Keratinocyte (primary cell): Measurements from ENCODE around the gene DRC1. TPM values are rescaled to one million over a fixed set of nuclear protein-coding genes. Genes with fewer than 3 reads are reported as not detected.
"Not testable (repeated sequence)": the region's sequence is repeated elsewhere in the genome, so short reads cannot be mapped to it uniquely, and the experiment has no call there.

Experiments
- DNase-seq: peaks from one replicate; pipeline ENCODE4 v3.0.0-alpha.2; 2011; ENCODE audit warnings: low read depth, missing footprints, low spot score
- FAIRE-seq: peaks from 2 replicates; lab custom pipeline; 2011; peaks lifted over from hg19 to GRCh38; lab: Jason Lieb, UNC
- H2AFZ ChIP-seq: 2 replicates; pipeline ENCODE4 v1.6.0; 2012; ENCODE audit warnings: low read length, control low read depth, inconsistent platforms; ENCODE audit not compliant: control insufficient read depth
- H3K27ac ChIP-seq: 2 replicates; pipeline ENCODE4 v1.5.1; 2011; ENCODE audit warnings: low read length; ENCODE audit not compliant: control insufficient read depth, insufficient read depth
- H3K27me3 ChIP-seq: 3 replicates; pipeline ENCODE4 v1.6.0; 2011; ENCODE audit warnings: low read length; ENCODE audit not compliant: control insufficient read depth, insufficient read depth; ENCODE audit errors: extremely low read depth
- H3K36me3 ChIP-seq, 2 experiments: 2 replicates in 1 of 2; 3 replicates in 1 of 2; pipeline ENCODE4 v1.5.1; 2011; ENCODE audit warnings: low read length in 2 of 2, mild to moderate bottlenecking in 1 of 2; ENCODE audit not compliant: control insufficient read depth in 2 of 2, insufficient read depth in 2 of 2; ENCODE audit errors: extremely low read depth in 1 of 2
- H3K4me1 ChIP-seq: 3 replicates; pipeline ENCODE4 v1.5.1; 2011; ENCODE audit warnings: low read length; ENCODE audit not compliant: control insufficient read depth, insufficient read depth; ENCODE audit errors: extremely low read depth
- H3K4me2 ChIP-seq: 3 replicates; pipeline ENCODE4 v1.6.0; 2011; ENCODE audit warnings: low read depth, low read length; ENCODE audit not compliant: control insufficient read depth, insufficient read depth; ENCODE audit errors: extremely low read depth
- H3K4me3 ChIP-seq, 3 experiments: fragments of 200-600 bp in 1 of 3; sonication (generic) in 1 of 3; 2 replicates in 2 of 3; 3 replicates in 1 of 3; pipeline ENCODE4 v1.5.1; 2011 to 2016; ENCODE audit warnings: low read length in 3 of 3, mild to moderate bottlenecking in 3 of 3, control low read depth in 2 of 3, inconsistent platforms in 1 of 3, low read depth in 1 of 3, mixed read lengths in 1 of 3, mixed run types in 1 of 3, moderate library complexity in 1 of 3; ENCODE audit not compliant: control insufficient read depth in 2 of 3, insufficient read depth in 2 of 3; ENCODE audit errors: extremely low read depth in 1 of 3
- H3K79me2 ChIP-seq: 2 replicates; pipeline ENCODE4 v1.6.0; 2012; ENCODE audit warnings: low read length; ENCODE audit not compliant: control insufficient read depth, insufficient read depth
- H3K9ac ChIP-seq: 3 replicates; pipeline ENCODE4 v1.6.0; 2011; ENCODE audit warnings: low read length; ENCODE audit not compliant: control insufficient read depth, insufficient read depth; ENCODE audit errors: extremely low read depth
- H3K9me1 ChIP-seq: 3 replicates; pipeline ENCODE4 v1.6.0; 2011; ENCODE audit warnings: low read length; ENCODE audit not compliant: control insufficient read depth, insufficient read depth; ENCODE audit errors: extremely low read depth
- H3K9me3 ChIP-seq: 2 replicates; pipeline ENCODE4 v1.5.1; 2012; ENCODE audit warnings: low read depth, low read length; ENCODE audit not compliant: control insufficient read depth
- H4K20me1 ChIP-seq: 3 replicates; pipeline ENCODE4 v1.6.0; 2011; ENCODE audit warnings: low read length; ENCODE audit not compliant: control insufficient read depth, insufficient read depth; ENCODE audit errors: extremely low read depth
- CTCF ChIP-seq, 3 experiments: IDR thresholded peaks in 1 of 3; conservative IDR thresholded peaks in 1 of 3; optimal IDR thresholded peaks in 1 of 3; 2 replicates in 2 of 3; 3 replicates in 1 of 3; pipeline versions ENCODE3 to v1.5.1; 2011; ENCODE audit warnings: low read length in 3 of 3, mild to moderate bottlenecking in 3 of 3, moderate library complexity in 2 of 3, control low read depth in 1 of 3, inconsistent platforms in 1 of 3; ENCODE audit not compliant: insufficient read depth in 2 of 3; ENCODE audit errors: extremely low read depth in 1 of 3
- EZH2 ChIP-seq: IDR thresholded peaks from one replicate; pipeline ENCODE4 v1.6.1; 2012; ENCODE audit warnings: inconsistent platforms, mild to moderate bottlenecking, low read length, moderate library complexity
- dilution Hi-C: fragments of 300-500 bp; cut with MboI; formaldehyde crosslinking; loops from one replicate; pipeline ENCODE4 v1.7.0; 2020; ENCODE audit warnings: low sequenced_read_pairs; ENCODE audit not compliant: extremely low pct_ligation_motif_present
- polyA minus RNA-seq, 3 experiments: library from RNA; depleted of rRNA, polyadenylated mRNA; stranded (reverse); fragments of >200 nt; gene quantifications; 1 replicate in 1 of 3; 2 replicates in 1 of 3; 3 replicates in 1 of 3; pipeline ENCODE4 v1.2.3, GENCODE V29; 2011
- polyA plus RNA-seq, 5 experiments: library from polyadenylated mRNA; depleted of rRNA in 3 of 5; stranded (reverse) in 3 of 5; stranded (forward) in 1 of 5; unstranded in 1 of 5; fragments of >200 nt; gene quantifications; 1 replicate in 1 of 5; 2 replicates in 3 of 5; 3 replicates in 1 of 5; pipeline versions ENCODE4 v1.2.1 to v1.2.3, GENCODE V29; 2011 to 2012; ENCODE audit warnings: missing spikeins in 2 of 5, low read depth in 1 of 5, low replicate concordance in 1 of 5

Gene DRC1
- polyA plus RNA-seq, result not detected in 3 replicates
- not detected for polyA plus RNA-seq (2011; ENCODE audit: low read depth)
- not detected in 2 replicates for polyA plus RNA-seq (2011; cell fraction: cytosol; rRNA removed)
- not detected in 2 replicates for polyA plus RNA-seq (2011; cell fraction: nucleus; rRNA removed)
- polyA plus RNA-seq (2012; ENCODE audit: low replicate concordance), result not detected in 2 replicates
- polyA minus RNA-seq, result not detected in 3 replicates
- polyA minus RNA-seq (2011; cell fraction: cytosol; rRNA and poly(A)+ RNA removed), result not detected
- polyA minus RNA-seq (2011; cell fraction: nucleus; rRNA and poly(A)+ RNA removed), result not detected in 2 replicates

- dilution Hi-C loops, result no loop called here
- H3K79me2 ChIP-seq, result no peaks in the 10 kb centered on the region
- H3K9me1 ChIP-seq, result no peaks in the 10 kb centered on the region
- H3K4me3 ChIP-seq, result peak within 1 kb of the TSS in 1 of 3 experiments; percentile 52
- H3K36me3 ChIP-seq, result no peaks in the 10 kb centered on the region
- no peaks in the 10 kb centered on the region for H3K9me3 ChIP-seq
- H2AFZ ChIP-seq, result no peak within 1 kb of the TSS
- FAIRE-seq (no peak), DNase-seq (no peak)
- no peaks in the 10 kb centered on the region for H4K20me1 ChIP-seq
- H3K9ac ChIP-seq, result peak within 1 kb of the TSS; percentile 15
- H3K4me1 ChIP-seq, result peaks cover 21% of the 10 kb centered on the region
- H3K4me2 ChIP-seq, result peak within 1 kb of the TSS; percentile 60
- H3K27me3 ChIP-seq, result no peaks in the 10 kb centered on the region
- H3K27ac ChIP-seq, result no peak within 1 kb of the TSS
- TF ChIP-seq CTCF (optimal IDR thresholded peaks at IDR 0.05 in 1 of 3, IDR thresholded peaks at IDR 0.05 in 1 of 3, conservative IDR thresholded peaks at IDR 0.05 in 1 of 3; ENCODE audit: extremely low read depth in 1 of 3, insufficient read depth in 2 of 3, low read length in 3 of 3), result no peak
- TF ChIP-seq EZH2, result no peak
Observed at GRCh38 chr2:26401739-26402541, at the start of gene DRC1. Gene DRC1, plus strand, starts transcription at chr2:26401920. Its CDS starts 70 bp downstream, at chr2:26401990.

DNA sequence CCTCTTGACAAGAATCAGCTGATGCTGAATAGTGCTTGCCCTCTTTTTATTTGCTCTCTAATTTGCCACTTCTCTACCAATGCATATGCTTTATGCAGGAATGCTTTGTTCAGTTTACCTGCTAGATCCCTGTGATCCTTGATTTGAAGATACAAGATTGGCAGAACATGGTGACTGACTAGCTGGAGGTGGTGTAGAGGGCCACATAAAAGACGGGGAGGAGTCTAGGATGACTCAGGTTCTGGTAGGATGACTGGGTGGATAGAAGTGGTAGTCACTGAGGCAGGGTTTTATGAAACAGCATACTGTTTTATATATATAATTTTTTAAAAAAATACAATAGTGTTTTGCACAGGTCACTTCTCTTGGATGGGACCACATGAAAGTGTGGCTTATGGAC, 48.8 kb upstream of the DRC1 start:
- FAIRE-seq, result peak; percentile 68
- peak overlapping the region; percentile 66 for H3K27ac ChIP-seq

GRCh38 chr2:26354469-26354868, 47.3 kb upstream of the DRC1 start:
- H3K79me2 ChIP-seq, result peaks cover 87% of the 10 kb centered on the region
- H2AFZ ChIP-seq, H4K20me1 ChIP-seq, H3K36me3 ChIP-seq, H3K27me3 ChIP-seq, H3K4me2 ChIP-seq, H3K4me3 ChIP-seq, DNase-seq, dilution Hi-C loops, H3K9me1 ChIP-seq, H3K9ac ChIP-seq, FAIRE-seq, H3K9me3 ChIP-seq: not testable (repeated sequence)
- peaks cover 58% of the 10 kb centered on the region for H3K4me1 ChIP-seq
- peak overlapping the region; percentile 81 for H3K27ac ChIP-seq

More for the DNA sequence above, 48.8 kb upstream of the DRC1 start:
- Histone ChIP-seq H4K20me1 (no peaks in the 10 kb centered on the region), H3K27me3 (no peaks in the 10 kb centered on the region), H3K4me2 (no peak overlapping the region), H2AFZ (no peak overlapping the region), H3K79me2 (peaks cover 85% of the 10 kb centered on the region), H3K36me3 (peaks cover 0 to 2% of the 10 kb centered on the region in 2 experiments), H3K9me1 (no peaks in the 10 kb centered on the region), H3K9ac (no peak overlapping the region), H3K9me3 (no peaks in the 10 kb centered on the region), H3K4me1 (peaks cover 67% of the 10 kb centered on the region), H3K4me3 (no peak overlapping the region)
- dilution Hi-C loops, result no loop called here
- peak; percentile 62 for DNase-seq
- TF ChIP-seq CTCF (optimal IDR thresholded peaks at IDR 0.05 in 1 of 3, IDR thresholded peaks at IDR 0.05 in 1 of 3, conservative IDR thresholded peaks at IDR 0.05 in 1 of 3; ENCODE audit: extremely low read depth in 1 of 3, insufficient read depth in 2 of 3, low read length in 3 of 3) (no peak), EZH2 (no peak)
